Neutrophil (primary cell): ENCODE measurements around the gene SEMA3D.

ENCODE experiments used
- H3K27ac ChIP-seq: fragments of 200-600 bp; sonication (generic); 2 replicates; pipeline ENCODE4 v1.5.1; 2016; ENCODE audit warnings: mild to moderate bottlenecking, moderate library complexity
- H3K27me3 ChIP-seq: fragments of 200-600 bp; sonication (generic); 2 replicates; pipeline ENCODE4 v1.6.0; 2016; ENCODE audit warnings: mild to moderate bottlenecking
- H3K36me3 ChIP-seq: fragments of 200-600 bp; sonication (generic); 2 replicates; pipeline ENCODE4 v1.5.1; 2017
- H3K4me1 ChIP-seq, 2 experiments: fragments of 200-600 bp in 1 of 2; sonication (generic) in 1 of 2; 1 replicate in 1 of 2; 2 replicates in 1 of 2; pipeline versions ENCODE4 v1.5.1 to v1.6.1; 2013 to 2016; ENCODE audit warnings: low read depth in 1 of 2, low read length in 1 of 2, mild to moderate bottlenecking in 1 of 2, moderate library complexity in 1 of 2; ENCODE audit not compliant: control insufficient read depth in 1 of 2, insufficient read depth in 1 of 2
- H3K4me3 ChIP-seq, 2 experiments: fragments of 200-600 bp in 1 of 2; sonication (generic) in 1 of 2; 1 replicate in 1 of 2; 2 replicates in 1 of 2; pipeline ENCODE4 v1.5.1; 2013 to 2016; ENCODE audit warnings: low read depth in 1 of 2, low read length in 1 of 2, mild to moderate bottlenecking in 1 of 2, moderate library complexity in 1 of 2
- H3K9me3 ChIP-seq: fragments of 200-600 bp; sonication (generic); 2 replicates; pipeline ENCODE4 v1.5.1; 2016
- TF ChIP-seq, protein P1 (sequence below): fragments of 200-600 bp; sonication (generic); IDR thresholded peaks from 2 replicates; pipeline ENCODE4 v1.5.1; 2016; ENCODE audit warnings: antibody characterized with exemption

SEMA3D gene

DNA sequence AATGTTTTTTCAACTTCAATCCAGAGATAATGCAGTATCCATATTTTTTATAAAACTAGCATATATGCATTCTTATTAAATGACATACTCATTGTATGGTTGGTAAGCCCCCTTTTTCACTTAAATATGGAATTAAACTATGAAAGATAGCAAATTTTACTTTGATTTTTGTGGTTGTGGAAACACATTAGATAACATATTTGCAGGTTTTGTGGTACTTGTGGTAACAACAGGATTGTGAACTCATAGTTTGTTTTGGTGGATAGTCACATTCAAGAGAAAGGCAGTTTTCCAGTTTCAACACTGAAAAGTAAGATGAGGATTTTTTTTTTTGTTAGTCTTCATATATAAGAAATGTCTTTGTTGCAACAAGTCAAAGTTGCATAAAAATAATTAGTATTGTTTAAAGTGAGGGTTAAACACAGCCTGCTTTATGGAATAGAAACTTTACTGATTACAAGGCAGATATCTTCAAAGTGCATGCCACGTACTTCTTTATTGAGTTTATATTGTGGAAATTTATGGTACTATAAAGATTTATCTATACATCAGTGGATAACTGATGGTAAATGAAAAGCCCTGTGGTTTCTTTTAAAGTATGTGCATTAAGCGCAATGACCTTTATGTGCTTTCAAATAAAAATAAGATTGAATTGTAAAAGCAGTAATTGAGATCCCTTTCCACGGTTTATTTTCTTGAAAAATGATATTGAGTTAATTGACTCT lies 39.7 kb upstream of the SEMA3D start:
- no peak overlapping the region for H3K4me3 ChIP-seq
- H3K4me1 ChIP-seq, result no peaks in the 10 kb centered on the region
- H3K9me3 ChIP-seq, result no peaks in the 10 kb centered on the region
- no peaks in the 10 kb centered on the region for H3K27me3 ChIP-seq
- H3K36me3 ChIP-seq, result no peaks in the 10 kb centered on the region
- TF ChIP-seq, protein P1, sequence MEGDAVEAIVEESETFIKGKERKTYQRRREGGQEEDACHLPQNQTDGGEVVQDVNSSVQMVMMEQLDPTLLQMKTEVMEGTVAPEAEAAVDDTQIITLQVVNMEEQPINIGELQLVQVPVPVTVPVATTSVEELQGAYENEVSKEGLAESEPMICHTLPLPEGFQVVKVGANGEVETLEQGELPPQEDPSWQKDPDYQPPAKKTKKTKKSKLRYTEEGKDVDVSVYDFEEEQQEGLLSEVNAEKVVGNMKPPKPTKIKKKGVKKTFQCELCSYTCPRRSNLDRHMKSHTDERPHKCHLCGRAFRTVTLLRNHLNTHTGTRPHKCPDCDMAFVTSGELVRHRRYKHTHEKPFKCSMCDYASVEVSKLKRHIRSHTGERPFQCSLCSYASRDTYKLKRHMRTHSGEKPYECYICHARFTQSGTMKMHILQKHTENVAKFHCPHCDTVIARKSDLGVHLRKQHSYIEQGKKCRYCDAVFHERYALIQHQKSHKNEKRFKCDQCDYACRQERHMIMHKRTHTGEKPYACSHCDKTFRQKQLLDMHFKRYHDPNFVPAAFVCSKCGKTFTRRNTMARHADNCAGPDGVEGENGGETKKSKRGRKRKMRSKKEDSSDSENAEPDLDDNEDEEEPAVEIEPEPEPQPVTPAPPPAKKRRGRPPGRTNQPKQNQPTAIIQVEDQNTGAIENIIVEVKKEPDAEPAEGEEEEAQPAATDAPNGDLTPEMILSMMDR, result no peak
- H3K27ac ChIP-seq, result no peak overlapping the region

DNA sequence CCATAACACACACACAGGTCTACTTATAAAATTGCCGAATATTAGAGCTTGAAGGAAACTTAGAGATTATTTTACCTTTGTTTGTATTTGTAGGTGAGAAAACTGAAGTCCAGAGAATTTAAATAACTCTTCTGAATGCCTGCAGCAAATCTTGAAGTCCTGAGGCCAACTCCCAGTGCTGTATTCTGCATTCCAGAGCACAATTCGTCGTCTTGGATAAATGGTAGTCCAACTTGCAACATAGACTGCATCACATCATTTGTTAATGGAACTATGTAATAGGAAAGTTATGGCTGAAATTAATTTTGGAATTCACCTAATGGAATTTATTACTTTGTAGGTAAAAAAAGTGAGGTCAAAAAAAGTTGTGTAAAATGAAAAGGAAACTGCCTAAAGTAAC lies 37.3 kb upstream of the SEMA3D start:
- Histone ChIP-seq H3K4me1 (no peaks in the 10 kb centered on the region), H3K27me3 (no peaks in the 10 kb centered on the region), H3K9me3 (no peaks in the 10 kb centered on the region), H3K36me3 (no peaks in the 10 kb centered on the region), H3K27ac (no peak overlapping the region), H3K4me3 (no peak overlapping the region)
- TF ChIP-seq, protein P1, result no peak

DNA sequence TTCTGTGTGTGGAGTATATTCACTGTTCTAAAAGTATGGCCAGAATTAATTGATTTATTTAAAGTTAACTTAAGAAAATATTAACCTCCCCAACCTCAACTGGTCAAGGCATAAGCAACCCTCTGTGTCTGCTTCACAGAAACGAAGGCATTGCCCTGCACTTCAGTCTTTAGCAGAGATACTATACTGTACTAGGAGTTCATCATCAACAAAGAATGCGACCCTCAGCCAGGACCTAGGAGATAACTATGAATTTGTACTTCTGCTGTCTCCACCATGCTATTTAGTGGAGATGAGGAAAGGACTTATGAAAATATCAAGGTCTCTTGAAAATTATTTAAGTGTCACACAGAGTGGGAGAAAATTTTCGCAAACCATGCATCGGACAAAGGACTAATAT lies 35.7 kb upstream of the SEMA3D start:
- Histone ChIP-seq H3K4me3 (no peak overlapping the region), H3K36me3 (no peaks in the 10 kb centered on the region), H3K9me3 (no peaks in the 10 kb centered on the region), H3K27ac (no peak overlapping the region), H3K4me1 (no peaks in the 10 kb centered on the region), H3K27me3 (no peaks in the 10 kb centered on the region)
- TF ChIP-seq, protein P1, result no peak

DNA sequence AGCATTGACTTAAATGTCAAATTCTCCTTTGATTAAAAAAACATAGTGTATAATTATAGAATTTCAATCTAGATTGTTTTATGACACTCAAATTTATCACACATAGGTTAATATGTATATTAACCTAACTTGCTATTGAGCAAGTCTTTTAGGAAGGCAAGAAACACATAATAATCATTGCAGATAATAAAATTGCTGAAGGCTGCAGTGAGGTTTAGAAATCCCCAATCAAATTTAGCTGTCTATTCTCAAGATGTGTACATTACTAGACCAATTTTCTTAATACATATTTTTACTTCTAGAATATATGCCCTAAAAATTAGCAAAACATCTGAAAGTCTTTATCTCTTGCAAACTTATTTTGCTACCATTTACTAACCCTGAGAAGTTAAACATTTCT lies 34.9 kb upstream of the SEMA3D start:
- Histone ChIP-seq H3K36me3 (no peaks in the 10 kb centered on the region), H3K27me3 (no peaks in the 10 kb centered on the region), H3K4me1 (no peaks in the 10 kb centered on the region), H3K9me3 (no peaks in the 10 kb centered on the region), H3K4me3 (no peak overlapping the region), H3K27ac (no peak overlapping the region)
- TF ChIP-seq, protein P1, result no peak

DNA sequence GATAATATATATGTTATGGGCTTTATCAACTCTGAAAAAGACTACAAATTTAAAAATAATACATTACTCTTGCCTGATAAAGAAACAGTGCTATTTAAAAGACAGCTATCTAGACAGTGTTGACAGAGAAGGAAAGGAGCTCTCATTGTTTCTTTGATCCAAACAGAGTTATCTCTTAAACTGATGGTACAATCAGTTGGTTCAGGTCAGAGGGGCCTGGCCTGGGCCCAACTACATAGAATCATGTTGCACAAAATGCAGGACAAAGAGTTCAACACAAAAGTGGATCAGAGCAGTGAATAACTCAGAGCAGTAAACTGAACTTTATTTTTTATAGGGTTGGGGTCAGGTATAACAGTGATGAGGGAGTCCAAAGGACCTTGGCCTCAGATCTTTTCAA lies 33.8 kb upstream of the SEMA3D start:
- Histone ChIP-seq H3K27me3 (no peaks in the 10 kb centered on the region), H3K4me3 (no peak overlapping the region), H3K4me1 (no peaks in the 10 kb centered on the region), H3K36me3 (no peaks in the 10 kb centered on the region), H3K9me3 (no peaks in the 10 kb centered on the region), H3K27ac (no peak overlapping the region)
- TF ChIP-seq, protein P1, result no peak
